OCI-LY7 (cell line): ENCODE data around the gene CCDC92.

Source experiments
- CTCF ChIP-seq: fragments of 200-600 bp; sonication (generic); conservative IDR thresholded peaks from 2 replicates; pipeline ENCODE4 v1.5.1; 2014; ENCODE audit warnings: mild to moderate bottlenecking, antibody characterized with exemption, low read length, moderate library complexity, mixed read lengths
- EZH2phosphoT487 ChIP-seq: fragments of 200-600 bp; sonication (generic); IDR thresholded peaks from 2 replicates; pipeline ENCODE4 v1.6.1; 2018; ENCODE audit warnings: low read depth, borderline replicate concordance, mild to moderate bottlenecking, mixed run types, antibody characterized with exemption, low read length, moderate library complexity, mixed read lengths

GRCh38 chr12:123986374-123986965, 13.8 kb upstream of the CCDC92 start:
- TF ChIP-seq CTCF = no peak
- TF ChIP-seq EZH2phosphoT487 = no peak
